GM19043 (cell line): Measurements from ENCODE around the gene SEL1L3.
A peak's percentile ranks its signal among the peaks of the same experiment; 100 is the strongest.

Experiments
- ATAC-seq: cut with Tn5 transposase; IDR thresholded peaks from one replicate; pipeline ENCODE4 v1.9.1; 2021; ENCODE audit warnings: low read depth; ENCODE audit not compliant: unreplicated experiment

SEL1L3 gene

DNA sequence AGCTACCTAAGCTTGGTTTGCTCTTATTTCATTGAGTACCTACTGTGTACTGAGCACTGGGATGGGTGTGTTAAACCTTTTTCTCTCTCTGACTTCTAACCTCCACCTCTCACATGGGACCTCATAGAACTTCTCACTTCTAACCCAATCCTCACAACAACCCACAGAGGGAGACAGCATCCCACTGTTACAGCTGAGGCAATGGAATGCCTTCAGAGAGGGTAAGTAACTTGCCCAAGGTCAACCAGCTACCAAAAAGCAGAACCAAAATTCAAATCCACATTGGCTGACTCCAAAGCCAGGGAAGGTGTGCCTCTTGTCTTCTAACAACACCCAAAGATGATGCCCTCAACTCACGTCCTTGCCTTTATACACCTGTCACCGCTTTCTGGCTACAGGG lies 5.4 kb downstream of the SEL1L3 start:
- ATAC-seq: no peak

DNA sequence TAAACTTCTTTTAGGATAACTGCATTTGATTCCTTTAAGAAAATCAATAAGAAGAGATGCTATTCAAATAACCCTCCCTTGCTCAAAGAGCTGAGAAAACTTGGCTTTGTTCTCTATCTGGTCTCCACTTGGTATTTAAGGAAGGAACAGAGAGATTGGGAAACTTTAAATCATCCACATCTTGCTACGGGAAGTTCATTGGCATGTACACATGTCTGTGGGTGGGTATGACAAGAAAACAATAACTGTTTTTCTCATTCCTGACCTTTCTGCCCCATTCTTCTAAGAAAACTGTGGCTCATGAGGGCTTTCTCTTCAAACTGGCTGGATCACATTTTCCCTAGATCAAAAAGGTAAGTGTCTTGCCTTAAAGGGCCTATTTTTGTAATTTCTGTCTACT lies 6.0 kb downstream of the SEL1L3 start:
- no peak for ATAC-seq

DNA sequence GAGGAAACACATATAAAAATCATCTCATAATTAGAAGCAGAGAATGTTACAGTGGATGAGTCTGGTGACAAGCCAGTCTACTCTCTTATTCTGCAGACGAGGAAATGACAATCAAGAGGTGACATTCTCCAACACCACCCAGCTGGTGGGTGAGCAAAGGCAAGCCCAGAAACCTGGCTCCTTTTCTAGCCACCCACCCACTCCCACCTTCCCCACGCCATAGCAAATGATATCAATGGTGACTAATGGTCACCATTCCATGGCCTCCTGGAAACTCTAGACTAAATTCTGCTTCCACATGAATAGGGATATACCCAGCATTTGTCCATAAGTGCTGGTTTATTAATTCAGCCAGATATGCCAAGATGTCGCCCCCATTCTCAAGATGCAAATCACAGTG lies 10.7 kb downstream of the SEL1L3 start:
- ATAC-seq: no peak

DNA sequence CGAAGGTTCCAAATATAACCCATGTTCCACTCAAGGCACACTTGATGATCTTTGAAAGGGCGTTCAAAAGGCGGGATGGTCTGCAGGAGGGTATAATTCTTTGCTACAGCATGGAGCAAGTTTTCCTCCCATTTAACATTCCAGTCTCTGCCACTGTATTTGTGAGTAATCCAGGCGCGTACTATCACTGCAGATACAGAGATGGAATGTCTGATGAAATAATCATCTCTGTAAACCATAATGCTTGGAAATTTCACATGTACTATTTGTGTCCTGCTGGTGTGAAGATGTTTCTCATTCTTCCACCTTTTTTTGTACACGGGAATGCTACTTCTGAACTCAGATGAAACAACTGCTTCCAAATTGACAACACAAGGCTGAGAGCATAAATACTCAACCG lies 15.5 kb downstream of the SEL1L3 start:
- no peak for ATAC-seq

DNA sequence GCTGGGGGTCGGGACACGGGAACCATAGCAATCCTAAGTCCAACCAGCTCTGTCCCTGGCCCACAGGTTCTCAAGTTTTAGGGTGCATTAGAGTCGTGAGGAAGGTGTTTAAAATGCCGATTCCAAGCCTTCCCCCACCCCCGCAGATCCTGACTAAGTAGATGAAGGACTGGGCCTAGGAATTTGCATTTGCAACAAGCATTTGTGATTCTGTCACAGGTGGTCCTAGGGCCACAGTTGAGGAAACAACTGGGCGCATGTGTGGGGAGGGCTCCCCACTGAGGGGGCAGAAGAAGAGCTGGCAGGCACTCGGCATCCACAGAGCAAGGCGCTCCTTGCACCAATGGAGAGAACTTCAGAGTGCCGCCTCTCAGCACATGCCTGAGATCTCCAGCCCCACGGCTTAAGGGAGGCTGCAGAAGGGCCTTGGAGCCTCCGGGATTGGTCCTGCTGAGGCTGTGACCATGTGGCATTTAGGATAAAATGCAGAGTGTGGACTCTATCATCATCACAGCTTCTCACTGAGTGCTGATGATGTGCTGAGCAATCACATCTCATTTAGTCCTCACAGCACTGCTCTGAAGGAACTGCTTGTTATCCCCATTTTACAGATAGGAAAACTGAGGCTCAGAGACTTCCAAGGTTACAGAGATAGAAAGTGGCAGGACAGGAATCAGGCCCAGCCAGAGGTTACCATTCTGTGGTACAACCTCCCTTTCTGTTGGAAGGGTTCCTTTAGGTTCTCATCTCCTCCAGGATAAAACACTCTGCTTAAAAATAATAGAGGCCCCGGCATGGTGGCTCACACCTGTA lies 16.7 kb downstream of the SEL1L3 start:
- no peak for ATAC-seq

DNA sequence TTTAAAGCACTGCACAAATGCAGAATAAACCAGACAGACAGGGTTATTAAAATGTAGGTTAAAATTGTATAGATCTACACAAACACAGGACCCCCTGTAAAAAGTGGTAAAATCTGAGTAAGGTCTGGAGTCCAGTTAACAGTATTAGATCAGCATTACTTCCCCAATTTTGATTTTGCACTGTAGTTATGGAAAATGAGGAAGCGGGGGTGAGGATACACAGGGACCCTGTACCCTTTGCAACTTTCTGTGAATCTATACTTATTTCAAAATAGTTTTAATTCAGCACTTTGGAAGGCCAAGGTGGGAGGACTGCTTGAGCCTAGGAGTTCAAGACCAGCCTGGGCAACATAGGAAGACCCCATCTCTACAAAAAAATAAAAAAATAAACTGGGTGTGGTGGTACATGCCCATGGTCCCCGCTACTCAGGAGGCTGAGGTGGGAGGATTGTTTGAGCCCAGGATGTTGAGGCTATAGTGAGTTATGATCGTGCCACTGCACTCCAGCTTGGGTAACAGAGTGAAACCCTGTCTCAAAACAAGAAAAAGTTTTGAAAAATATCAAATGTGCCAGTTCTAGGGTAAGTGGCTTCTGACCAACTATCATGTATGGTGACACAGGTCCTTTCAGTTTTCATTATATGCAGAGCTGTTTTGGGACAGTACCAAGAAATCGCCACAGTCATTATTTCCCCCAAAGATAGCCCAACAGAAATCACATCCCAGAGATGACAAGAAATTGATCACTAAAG lies 17.7 kb downstream of the SEL1L3 start:
- ATAC-seq: no peak

DNA sequence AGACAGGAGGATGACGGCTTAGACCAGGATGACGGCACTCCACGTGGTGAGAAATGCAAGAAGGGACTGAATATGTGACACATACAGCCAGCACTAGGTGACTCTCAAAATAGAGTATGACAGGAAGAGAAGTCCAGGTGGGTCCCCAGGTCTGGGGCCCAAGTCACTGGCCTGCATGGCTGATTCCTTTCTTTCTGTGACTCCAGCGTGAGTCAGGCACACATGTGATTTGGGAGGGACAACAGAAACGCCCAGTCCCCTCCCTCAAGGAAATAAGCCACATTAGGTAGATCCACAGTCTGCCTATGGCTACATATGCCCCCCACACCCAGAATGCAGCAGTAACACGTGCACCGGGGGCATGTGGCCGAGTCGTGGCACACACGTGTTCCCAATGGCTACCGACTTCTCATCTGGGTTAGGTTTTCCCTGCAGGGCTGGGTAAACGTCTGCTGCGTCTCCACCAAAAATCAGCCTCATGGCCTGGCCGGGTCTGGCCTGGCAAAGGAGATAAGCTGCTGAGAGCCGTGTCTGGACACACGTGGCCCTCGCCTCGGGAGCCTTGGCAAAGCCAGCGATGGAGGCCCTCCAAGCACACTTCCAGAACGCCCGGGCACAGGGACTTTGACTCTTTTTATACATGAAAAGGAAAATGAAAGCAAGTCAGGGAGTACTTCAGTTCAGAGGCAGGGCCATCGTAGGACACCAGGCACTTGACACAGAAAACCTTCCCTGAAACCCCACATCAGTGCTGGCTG lies 19.3 kb downstream of the SEL1L3 start:
- ATAC-seq: peak; percentile 36

DNA sequence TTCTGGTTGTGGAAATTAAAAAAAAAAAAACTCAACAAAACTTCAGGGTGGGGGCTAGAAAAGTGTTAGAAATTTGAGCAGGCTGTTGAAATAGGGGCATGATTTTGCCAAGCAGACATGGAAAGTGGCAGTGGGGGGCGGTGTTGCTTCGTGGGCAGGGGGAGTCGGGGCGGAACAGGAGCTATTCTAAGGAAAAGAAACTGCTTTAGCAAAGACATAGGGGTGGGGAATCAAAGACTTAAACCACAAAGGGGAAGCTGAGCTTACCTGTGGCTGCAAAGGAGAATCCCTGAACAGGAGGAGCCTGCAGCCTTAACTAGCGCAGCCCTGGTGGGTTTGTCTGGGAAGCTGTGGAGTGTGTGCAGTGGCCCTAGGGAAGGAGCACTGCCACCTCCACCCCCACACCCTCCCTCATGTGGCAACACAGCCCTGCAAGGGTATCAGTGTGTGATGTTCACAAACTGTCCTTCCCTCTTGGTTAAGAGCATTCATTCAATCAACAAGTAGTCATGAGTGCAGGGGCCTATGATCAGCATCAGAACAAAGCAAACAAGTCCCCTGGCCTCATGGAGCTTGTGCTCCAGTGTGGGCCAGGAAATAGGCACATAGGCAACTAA lies 20.5 kb downstream of the SEL1L3 start:
- ATAC-seq: peak; percentile 76

DNA sequence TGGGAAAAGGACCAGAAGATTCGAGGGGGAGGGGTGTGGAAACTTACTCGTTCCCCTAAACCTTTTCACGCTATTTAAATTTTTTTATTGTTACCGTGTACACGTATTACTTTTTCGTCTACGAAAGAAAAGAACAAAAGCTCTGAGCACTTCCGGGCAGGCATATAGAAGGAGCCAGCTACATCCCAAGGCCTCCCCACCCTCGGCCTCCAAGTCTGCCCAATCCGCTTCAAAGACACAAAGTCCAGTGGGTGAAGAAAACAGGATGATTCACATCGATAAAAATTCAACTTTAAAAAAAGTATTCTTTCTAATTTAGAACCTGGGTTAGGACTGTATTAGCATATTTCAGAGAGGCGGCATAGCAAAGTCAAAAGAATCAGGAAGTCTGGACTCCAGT lies 23.1 kb downstream of the SEL1L3 start:
- ATAC-seq: no peak

DNA sequence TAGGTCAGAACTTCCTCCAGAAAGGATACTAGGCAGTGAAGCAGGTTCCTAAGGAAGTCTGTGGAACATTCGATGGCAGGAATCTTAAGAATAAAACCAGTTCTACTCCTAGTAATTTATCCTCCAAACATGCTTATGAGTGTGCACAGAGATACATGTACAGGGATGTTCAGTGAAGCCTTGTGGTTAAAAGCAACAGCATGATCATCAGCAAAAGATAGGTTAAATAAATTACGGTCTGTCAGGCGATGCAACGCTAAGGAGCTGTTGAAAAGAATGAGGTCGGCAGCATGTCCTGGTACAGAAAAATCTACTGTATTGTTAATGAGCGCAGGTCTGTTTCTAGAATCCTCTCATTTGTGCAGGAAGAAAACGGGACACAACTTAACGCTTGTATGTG lies 23.6 kb downstream of the SEL1L3 start:
- ATAC-seq: no peak

DNA sequence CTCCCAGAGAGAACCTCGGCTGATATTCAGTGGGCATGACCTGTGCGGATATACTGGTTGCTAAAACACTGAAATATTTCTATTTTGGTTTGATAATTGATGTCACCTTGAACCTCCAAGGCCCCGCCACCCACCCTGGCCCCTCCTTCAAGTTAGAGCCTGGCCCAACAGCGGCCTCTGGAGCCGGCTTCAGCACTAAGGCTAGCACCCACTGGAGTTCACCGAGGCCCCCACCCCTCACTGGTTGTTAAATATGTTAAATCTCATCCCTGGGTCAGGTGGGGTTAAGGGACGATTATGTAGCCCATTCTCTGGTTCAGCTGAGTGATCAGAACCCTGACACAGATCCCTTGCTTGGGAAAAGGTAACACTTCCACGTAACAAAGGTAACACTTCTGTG lies 24.3 kb downstream of the SEL1L3 start:
- ATAC-seq: no peak

DNA sequence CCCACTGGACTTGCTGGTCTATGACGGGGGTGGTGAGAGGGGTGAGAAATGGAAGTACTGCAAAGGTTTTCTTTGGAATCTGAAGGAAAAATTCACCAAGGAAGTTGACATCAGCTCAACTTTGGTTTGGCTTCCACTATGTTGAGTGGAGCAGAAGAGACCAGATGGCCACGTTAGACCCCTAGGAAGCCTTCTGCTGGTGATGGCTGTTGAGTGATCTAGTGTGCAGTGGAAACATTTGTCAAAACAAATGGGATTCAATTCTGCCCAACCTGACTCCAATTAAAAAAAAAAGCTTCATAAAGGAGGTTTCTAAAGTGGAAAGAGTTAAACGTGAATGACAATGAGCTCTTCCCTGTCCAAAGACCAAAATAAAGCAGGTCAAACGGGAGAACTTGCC lies 25.7 kb downstream of the SEL1L3 start:
- no peak for ATAC-seq

DNA sequence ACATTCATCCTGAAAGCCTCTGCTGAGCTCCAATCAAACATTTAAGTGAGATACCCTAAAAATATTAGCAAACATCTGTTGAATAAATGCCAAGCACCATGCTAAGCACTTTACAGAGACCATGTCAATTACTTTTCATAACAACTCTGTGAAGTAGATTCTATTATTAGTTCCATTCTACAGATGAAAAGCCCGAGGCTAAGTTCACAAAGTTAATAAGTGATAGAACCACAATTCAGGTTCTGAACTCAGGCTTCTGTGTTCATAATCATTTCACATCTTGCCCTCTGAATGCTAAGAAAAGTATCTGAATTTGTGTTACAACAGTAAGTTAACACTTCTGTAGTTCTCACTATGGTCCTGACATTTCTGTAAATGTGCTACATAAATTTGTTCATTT lies 27.4 kb downstream of the SEL1L3 start:
- ATAC-seq: no peak

DNA sequence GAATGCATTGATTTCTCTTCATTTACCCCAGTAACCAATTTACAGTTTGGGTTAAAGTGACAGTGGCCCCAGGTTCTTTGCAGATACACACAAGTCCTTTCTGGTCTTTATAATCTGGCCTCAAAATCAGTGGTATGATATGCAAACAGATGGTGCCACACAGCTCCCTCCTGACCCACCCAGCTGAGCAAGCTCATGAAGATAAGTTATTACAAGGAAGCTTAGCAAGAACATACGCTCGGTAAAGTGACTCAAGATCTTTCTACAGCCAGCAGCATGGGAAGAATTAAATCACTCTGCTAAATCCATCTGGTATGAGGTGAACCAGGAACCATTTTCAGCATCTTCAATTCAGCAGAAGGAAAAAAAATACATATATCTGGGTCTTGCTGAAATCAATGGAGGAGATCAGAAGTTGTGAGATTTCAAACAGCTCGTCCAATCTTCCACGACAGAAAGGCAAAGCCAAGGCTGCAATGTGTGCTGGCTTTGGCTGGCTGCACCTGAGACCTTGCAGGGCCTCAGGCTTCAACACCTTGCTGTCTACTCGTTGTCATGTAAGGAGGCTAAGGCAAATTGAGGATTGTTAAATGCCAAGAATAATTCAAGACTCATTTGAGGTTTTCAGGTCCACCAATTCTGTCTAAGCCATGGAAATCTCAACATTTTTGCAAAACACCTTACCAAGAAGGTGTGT lies 28.2 kb downstream of the SEL1L3 start:
- ATAC-seq: no peak

DNA sequence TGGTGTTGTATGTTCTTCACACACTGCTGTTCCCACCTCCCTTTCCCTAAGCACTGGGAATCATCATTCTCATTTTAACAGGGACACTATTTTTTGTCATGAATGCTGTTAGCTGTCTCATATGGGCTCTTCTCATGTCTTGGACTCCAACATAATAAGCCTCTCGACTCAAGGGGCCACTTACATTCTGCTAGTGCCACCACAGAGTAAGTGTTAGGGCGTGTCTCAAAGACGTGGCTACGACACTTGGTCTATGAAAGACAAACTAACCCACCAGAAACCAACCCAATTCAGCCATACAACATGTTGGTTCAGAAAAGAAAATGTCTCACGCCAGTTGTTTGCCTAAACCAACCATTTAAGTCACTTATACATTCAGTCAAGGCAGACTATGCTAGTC lies 32.2 kb downstream of the SEL1L3 start:
- ATAC-seq: no peak

DNA sequence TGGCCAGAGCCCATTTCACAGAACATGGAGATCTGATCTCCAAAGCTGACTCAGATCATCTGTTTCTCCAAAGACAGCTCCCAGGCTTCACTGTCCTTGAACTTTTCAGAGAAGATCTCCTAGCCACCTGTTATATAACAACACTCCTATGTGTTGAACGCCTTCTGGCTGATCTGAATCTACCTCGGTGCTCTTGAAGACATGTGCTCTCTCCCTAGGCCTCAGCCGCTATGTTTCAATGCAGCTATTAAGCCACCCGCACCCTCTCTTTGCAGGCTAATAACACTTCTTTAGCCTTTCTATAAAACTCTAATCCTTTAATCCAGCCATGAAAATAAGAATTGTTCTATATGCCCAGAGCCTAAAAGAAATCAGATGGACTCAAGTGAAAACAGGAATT lies 34.9 kb downstream of the SEL1L3 start:
- ATAC-seq: no peak

DNA sequence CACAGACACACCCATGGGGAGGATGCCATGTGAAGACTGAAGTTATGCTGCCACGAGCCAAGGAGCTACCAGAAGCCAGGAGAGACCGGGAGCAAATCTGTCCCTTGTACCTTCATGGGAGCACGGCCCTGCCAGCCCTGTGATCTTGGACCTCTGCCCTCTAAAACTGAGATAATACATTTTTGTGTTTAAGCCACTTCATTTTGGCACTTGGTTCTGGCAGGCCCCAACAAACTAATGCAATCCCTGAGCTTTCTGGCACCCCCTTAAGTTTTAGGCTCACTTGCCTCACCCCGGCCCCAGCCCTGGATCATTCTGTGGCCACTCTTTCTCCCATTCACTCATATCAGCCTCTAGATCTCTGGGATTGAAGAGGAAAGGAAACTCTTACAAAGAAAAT lies 35.4 kb downstream of the SEL1L3 start:
- ATAC-seq: no peak

DNA sequence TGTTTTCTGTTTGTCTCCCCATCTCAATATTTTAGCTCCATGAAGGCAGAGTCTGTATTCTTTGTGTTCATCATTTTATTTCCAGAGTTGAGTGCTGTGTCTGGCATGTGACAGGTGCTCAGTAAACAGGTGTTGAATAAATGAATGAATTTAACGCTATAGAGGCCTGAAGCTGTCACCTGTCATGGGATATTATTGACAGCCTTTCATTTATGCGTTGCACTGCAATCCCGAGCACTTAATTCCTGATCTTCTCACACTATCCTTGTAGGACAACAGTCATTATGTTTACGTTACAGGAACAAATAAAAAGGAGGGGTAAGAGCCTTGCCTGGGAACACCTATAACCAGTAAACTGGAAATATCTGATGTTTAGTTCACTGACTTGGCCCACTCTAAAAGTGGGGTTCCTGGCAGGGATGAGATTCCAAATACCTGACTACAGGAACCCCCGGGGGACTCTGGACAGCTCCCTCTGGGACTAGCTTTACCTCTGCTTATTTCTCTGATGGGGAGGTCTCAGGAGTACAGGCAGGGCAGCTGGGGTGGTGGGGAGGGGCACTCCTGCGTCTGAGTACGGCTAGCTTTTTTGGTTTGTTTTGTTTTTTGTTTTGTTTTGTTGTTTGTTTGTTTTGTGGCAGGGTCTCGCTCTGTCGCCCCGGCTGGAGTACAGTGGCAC lies 36.6 kb downstream of the SEL1L3 start:
- ATAC-seq: no peak

DNA sequence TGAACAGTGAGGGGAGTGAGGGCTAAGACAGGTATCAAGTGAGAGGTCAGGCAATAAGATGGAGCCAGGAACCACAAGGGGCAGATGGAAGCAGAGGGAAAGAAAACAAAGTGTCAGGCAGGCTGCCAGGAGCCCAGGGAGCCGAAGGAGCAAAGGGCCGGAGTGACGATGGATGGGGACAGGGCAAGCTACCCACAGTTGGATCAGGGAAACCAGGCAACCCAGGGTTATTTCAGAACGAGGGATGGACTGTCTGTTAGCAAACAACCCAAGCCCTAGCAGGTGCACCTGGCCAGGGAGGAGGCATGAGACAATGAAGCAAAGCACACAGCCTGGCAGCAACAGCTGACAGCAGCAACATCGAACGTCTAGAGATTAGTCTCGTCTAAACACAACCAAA lies 39.2 kb downstream of the SEL1L3 start:
- ATAC-seq: no peak

DNA sequence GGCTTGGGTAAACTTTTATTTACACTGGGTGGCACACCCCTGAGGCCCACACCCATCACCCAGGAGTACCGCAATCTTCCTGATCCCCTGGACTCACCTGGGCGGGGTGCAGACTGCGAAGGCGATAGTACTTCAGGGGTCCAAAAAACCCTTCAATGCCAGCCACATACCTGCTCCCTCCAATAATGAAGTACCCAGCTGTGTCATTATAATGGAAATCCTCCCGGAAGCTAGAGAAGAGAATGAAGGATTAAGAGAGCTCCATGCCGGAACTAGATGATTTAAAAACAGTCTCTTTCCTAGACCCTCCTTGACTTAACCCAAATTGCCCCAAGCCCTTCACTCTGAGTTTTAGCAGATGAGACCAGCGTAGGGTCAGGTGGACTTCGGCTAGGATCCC lies 40.9 kb downstream of the SEL1L3 start:
- no peak for ATAC-seq
